ENCODE data around the gene CCDC157. TPM values are rescaled to one million over a fixed set of nuclear protein-coding genes. Genes with fewer than 3 reads are reported as not detected.

CCDC157 gene
- total RNA-seq, 1 donor from 2014 or later = 0.53 TPM

DNA sequence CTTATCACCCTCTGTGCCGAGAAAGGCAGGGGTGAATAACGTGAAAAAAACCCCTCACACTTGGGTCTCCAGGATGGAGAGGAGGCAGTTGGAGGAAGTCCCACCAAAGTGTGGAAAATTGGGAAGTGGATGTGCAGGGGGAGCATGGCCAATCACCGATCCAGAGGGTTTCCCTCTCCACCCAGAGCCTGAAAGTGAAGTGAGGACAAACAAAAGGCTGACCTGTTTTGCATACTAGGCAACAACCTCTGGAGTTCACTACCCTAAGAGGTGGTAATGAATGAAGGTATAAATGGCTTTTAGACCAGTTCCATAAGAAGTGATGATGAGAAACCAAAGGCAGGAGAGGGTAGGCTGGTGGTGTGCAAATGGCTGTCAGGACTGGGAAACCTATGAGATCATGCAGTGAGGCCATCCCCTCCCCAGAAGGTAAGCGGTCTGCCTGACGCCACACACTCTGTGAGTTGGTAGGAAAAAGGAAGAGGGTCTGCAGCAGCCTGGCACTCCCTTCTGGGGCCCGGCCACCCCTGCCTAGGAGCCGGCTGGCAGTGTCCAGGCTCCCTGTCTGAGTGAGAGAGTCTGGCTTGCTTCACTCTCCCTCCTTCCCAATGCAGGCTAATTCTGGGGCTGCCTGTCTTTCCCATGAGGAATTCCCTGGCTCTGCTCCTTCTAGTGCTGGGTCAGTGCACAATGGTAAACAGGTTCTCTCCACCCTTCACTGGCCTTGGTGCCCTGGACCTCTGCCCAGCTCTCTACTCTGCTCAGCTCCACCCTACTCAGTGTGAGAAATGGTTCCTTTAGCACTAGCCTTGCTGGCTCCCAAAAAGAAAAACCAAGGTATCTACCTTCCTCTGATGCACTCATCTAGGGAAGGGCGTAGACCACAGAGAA, 45.7 kb upstream of the CCDC157 start:
- H3K36me3 ChIP-seq (ENCODE audit: control insufficient read depth, insufficient read depth, low read length) = no peaks in the 10 kb centered on the region
- TF ChIP-seq, protein P1, sequence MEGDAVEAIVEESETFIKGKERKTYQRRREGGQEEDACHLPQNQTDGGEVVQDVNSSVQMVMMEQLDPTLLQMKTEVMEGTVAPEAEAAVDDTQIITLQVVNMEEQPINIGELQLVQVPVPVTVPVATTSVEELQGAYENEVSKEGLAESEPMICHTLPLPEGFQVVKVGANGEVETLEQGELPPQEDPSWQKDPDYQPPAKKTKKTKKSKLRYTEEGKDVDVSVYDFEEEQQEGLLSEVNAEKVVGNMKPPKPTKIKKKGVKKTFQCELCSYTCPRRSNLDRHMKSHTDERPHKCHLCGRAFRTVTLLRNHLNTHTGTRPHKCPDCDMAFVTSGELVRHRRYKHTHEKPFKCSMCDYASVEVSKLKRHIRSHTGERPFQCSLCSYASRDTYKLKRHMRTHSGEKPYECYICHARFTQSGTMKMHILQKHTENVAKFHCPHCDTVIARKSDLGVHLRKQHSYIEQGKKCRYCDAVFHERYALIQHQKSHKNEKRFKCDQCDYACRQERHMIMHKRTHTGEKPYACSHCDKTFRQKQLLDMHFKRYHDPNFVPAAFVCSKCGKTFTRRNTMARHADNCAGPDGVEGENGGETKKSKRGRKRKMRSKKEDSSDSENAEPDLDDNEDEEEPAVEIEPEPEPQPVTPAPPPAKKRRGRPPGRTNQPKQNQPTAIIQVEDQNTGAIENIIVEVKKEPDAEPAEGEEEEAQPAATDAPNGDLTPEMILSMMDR (IDR thresholded peaks at IDR 0.05; ENCODE audit: insufficient read depth, low read length, severe bottlenecking) = no peak
- H3K27me3 ChIP-seq (ENCODE audit: control insufficient read depth, insufficient read depth, low read length) = no peaks in the 10 kb centered on the region
- H3K4me3 ChIP-seq (ENCODE audit: low read depth, low read length) = no peak overlapping the region
- DNase-seq (ENCODE audit: low read depth) (no peak), FAIRE-seq (no peak)

DNA sequence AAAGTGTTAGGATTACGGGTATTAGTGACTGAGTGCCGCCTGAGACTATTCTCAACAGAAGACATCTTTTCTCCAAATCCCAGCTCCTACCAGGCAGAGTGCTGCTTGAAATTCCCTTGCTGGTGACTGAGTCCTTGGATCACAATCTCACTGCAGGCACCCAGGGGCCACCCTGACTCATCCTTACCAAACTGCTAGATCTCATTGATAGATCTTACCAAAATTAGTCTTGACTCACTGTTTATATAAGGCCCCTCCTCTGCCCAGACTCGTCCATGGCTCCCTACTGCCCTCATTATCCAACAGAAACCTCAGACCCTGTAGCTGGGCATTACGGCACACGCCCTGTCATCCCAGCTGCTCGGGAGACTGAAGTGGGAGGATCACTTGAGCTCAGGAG, 44.8 kb upstream of the CCDC157 start:
- no peak for FAIRE-seq
- Histone ChIP-seq H3K27me3 (ENCODE audit: control insufficient read depth, insufficient read depth, low read length) (no peaks in the 10 kb centered on the region), H3K36me3 (ENCODE audit: control insufficient read depth, insufficient read depth, low read length) (no peaks in the 10 kb centered on the region), H3K4me3 (ENCODE audit: low read depth, low read length) (no peak overlapping the region)
- peak; percentile 97 for DNase-seq (ENCODE audit: low read depth)
- TF ChIP-seq, protein P1 (IDR thresholded peaks at IDR 0.05; ENCODE audit: insufficient read depth, low read length, severe bottlenecking) = no peak

- TF ChIP-seq, protein P1 (IDR thresholded peaks at IDR 0.05; ENCODE audit: insufficient read depth, low read length, severe bottlenecking) = no peak
- no peaks in the 10 kb centered on the region for H3K27me3 ChIP-seq (ENCODE audit: control insufficient read depth, insufficient read depth, low read length)
- peak; percentile 50 for DNase-seq (ENCODE audit: low read depth)
- no peak for FAIRE-seq
- no peaks in the 10 kb centered on the region for H3K36me3 ChIP-seq (ENCODE audit: control insufficient read depth, insufficient read depth, low read length)
- no peak overlapping the region for H3K4me3 ChIP-seq (ENCODE audit: low read depth, low read length)
Measured at GRCh38 chr22:30313527-30314363, 43.1 kb upstream of the CCDC157 start.

- FAIRE-seq (no peak), DNase-seq (ENCODE audit: low read depth) (peak; percentile 62)
- TF ChIP-seq, protein P1 (IDR thresholded peaks at IDR 0.05; ENCODE audit: insufficient read depth, low read length, severe bottlenecking) = no peak
- H3K4me3 ChIP-seq (ENCODE audit: low read depth, low read length) = no peak overlapping the region
- H3K27me3 ChIP-seq (ENCODE audit: control insufficient read depth, insufficient read depth, low read length) = no peaks in the 10 kb centered on the region
- H3K36me3 ChIP-seq (ENCODE audit: control insufficient read depth, insufficient read depth, low read length) = no peaks in the 10 kb centered on the region
Measured at GRCh38 chr22:30314915-30315314, 41.9 kb upstream of the CCDC157 start.

DNA sequence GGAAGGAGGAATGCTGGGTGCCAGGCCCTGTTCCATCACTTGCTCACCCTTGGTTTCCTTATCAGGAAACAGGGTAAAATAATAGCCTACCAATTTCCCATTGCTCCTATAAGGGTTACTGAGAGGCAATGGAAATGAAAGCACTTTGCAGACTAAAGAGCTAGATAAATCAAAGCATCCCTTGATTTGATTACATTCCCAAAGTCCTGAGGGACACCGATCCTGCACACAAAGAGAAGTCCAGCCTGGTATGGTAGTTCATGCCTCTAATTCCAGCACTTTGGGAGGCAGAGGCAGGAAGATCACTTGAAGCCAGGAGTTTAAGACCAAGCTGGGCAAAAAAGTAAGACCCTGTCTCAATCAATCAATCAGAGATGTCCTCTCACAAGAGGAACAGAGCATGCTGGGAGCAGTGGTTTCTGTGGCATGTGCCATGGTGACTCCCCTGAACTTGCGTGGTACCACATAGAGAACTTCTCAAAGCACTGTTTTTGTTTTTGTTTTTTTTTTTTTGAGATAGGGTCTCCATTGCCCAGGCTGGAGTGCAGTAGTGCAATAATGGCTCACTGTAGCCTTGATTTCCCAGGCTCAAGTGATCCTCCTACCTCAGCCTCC, 40.7 kb upstream of the CCDC157 start:
- TF ChIP-seq, protein P1 (IDR thresholded peaks at IDR 0.05; ENCODE audit: insufficient read depth, low read length, severe bottlenecking) = no peak
- DNase-seq (ENCODE audit: low read depth) (no peak), FAIRE-seq (no peak)
- Histone ChIP-seq H3K4me3 (ENCODE audit: low read depth, low read length) (no peak overlapping the region), H3K27me3 (ENCODE audit: control insufficient read depth, insufficient read depth, low read length) (no peaks in the 10 kb centered on the region), H3K36me3 (ENCODE audit: control insufficient read depth, insufficient read depth, low read length) (peaks cover 1% of the 10 kb centered on the region)
